Stimulated activated CD4-positive, alpha-beta T cell treated with anti-CD3 and anti-CD28 coated beads, TNF-alpha, amount 100 ng/mL, for 24 hours (primary cell): Measurements from ENCODE around the gene HKDC1.

ENCODE experiments used
- DNase-seq, 3 experiments: peaks; one replicate each; pipeline ENCODE4 v3.0.0-alpha.2; 2020; ENCODE audit warnings: low read depth in 3 of 3

Gene HKDC1

GRCh38 chr10:69215405-69216171, 4.5 kb upstream of the HKDC1 start:
- DNase-seq: peak in 1 of 3 experiments; percentile 7

- no peak for DNase-seq
These were observed 3.5 kb upstream of the HKDC1 start for GRCh38 chr10:69216577-69217118.

- no peak for DNase-seq
These were observed 2.9 kb upstream of the HKDC1 start for GRCh38 chr10:69217119-69217754.

- no peak for DNase-seq
These were observed 1.3 kb upstream of the HKDC1 start for GRCh38 chr10:69218831-69219230.

- no peak for DNase-seq
These were observed 375 bp downstream of the HKDC1 start for GRCh38 chr10:69220507-69220906.

- peak; percentile 53 to 76 (median 57) for DNase-seq
These were observed 2.3 kb downstream of the HKDC1 start for GRCh38 chr10:69222157-69223027.

GRCh38 chr10:69223028-69223342, 2.9 kb downstream of the HKDC1 start:
- no peak for DNase-seq

GRCh38 chr10:69224862-69225657, 4.9 kb downstream of the HKDC1 start:
- no peak for DNase-seq

GRCh38 chr10:69225681-69226080, 5.5 kb downstream of the HKDC1 start:
- DNase-seq: no peak

- DNase-seq: no peak
These were observed 6.9 kb downstream of the HKDC1 start for GRCh38 chr10:69226919-69227450.

GRCh38 chr10:69228151-69228550, 8.0 kb downstream of the HKDC1 start:
- no peak for DNase-seq

GRCh38 chr10:69229616-69229916, 9.4 kb downstream of the HKDC1 start:
- DNase-seq: no peak

- no peak for DNase-seq
These were observed 10.0 kb downstream of the HKDC1 start for GRCh38 chr10:69230128-69230527.

- DNase-seq: no peak
These were observed 12.1 kb downstream of the HKDC1 start for GRCh38 chr10:69232252-69232651.

GRCh38 chr10:69232736-69233480, 12.8 kb downstream of the HKDC1 start:
- peak in 1 of 3 experiments; percentile 4 for DNase-seq

GRCh38 chr10:69234447-69234846, 14.3 kb downstream of the HKDC1 start:
- DNase-seq: no peak

GRCh38 chr10:69237528-69238159, 17.5 kb downstream of the HKDC1 start:
- DNase-seq: peak; percentile 73 to 87 (median 81)

- no peak for DNase-seq
These were observed 19.0 kb downstream of the HKDC1 start for GRCh38 chr10:69239136-69239535.

GRCh38 chr10:69239816-69240434, 19.8 kb downstream of the HKDC1 start:
- DNase-seq: no peak

GRCh38 chr10:69240455-69240854, 20.3 kb downstream of the HKDC1 start:
- no peak for DNase-seq
